ENCODE measurements around the gene EPSTI1.

DNA sequence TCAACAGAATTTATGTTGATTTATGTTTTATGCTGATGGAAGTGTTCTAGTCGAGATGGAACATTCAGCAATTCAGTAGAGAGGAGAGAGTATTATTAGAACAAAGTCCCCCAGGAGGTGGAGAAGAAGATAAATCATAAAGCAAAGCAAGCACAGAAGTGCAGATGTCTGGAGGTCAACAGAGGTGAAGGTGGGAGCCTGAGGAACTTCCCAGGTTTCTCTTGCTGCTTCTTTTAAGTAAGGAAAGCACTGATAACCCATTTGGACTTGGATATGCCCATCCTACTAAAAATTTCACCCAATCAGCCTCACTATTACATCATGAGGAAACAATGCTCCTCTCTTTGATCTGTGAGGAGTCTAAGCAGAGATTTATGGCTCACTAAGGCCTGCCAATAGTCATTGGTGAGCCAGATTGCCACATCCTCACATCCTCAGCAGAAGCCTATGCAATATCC lies 98.8 kb downstream of the EPSTI1 start:
- TF ChIP-seq POLR2AphosphoS5 (IDR thresholded peaks at IDR 0.05; ENCODE audit: low read depth, low read length) (no peak), POLR2A (IDR thresholded peaks at IDR 0.05; ENCODE audit: low read depth, low read length) (no peak)

Measured in GM12891 (cell line).